DMS53 treated with DMSO at 0.1 percent for 48 hours (cell line): ENCODE measurements around the gene MTHFD1L.

Experiments used
- DNase-seq: peaks from one replicate; lab custom pipeline; 2025; ENCODE audit not compliant: unreplicated experiment; lab: John Stamatoyannopoulos, UW

Gene MTHFD1L

DNA sequence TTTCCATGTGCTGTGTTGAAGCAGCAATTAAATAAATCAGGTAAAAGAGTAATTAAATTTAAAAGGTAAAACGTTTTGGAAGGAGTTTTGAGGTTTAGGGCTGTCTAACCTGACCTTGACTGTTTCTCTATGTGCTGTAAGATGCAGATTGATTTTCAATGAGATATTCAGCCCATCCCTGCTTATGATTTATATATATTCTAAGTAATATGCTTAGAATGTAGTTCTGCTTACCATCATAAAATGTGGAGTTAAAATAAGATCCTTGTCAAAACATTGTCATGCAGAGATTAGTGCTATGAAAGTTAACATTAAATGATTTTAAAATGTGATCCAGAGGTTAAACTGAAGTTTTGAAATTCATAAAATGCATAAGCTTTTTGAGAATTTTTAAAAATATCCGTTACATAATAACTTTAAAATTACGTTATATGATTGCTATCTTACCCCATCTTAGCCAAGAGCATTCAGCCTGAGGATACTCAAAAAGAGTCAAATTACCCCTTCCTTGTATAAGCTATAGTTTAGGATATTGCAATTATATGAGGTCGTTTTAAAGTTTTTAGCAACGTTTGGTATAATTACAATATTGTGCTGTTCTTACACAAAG lies 122.5 kb downstream of the MTHFD1L start:
- DNase-seq, result no peak

DNA sequence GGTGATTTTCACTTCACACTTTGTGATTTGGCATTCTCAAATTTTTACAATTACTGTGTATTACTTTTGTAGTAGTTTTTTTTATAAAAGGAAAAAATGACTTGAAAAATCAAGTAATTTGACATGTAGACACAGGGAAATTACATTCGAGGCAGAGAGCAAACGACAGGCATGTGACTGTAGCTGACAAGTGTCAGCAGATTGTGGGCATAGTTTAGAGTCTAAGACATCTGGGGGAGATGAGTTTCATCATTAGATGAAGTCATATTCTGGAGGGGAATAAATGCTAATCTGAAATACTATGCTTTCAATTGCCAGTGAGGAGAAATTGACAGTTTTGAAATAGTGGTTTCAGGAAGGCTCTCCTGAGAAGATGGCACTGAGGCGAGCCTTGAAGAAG lies 126.0 kb downstream of the MTHFD1L start:
- no peak for DNase-seq

DNA sequence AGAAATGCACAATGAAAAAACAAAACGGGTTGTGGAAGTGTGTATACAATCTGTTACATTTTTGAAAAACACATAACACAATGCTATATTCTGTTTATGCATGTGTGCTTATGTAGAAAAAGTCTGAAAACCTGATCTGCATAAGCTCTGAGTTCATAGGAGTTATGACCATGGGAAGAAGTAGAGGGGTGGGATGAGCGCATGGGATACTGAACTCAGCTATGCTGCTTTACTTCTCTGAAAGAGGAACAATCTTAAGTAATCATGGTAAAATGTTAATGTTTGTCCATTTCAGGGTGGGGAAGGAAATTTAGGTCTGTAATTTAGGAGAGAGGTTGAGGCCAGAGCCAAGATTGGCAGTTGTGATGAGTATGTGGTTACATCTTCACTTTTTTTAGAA lies 126.8 kb downstream of the MTHFD1L start:
- no peak for DNase-seq

DNA sequence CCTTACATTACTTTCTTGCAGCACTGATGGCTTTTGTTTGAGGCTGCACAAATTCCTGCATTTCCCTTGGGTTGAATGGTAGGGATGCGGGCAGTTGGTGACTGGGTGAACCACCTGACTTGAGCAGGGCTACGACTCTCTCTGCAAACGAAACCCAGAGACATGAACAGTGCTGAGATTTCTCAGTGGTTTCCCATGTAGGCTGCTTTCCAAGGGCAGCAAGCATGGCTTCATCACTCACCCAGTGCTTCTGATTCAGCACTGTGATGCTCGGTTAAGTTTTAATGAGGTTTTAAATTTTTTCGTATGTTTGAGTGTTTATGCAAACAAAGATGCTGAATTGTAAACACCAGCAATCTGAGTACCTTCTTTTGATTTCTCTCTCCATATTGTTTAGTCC lies 127.2 kb downstream of the MTHFD1L start:
- DNase-seq, result no peak

DNA sequence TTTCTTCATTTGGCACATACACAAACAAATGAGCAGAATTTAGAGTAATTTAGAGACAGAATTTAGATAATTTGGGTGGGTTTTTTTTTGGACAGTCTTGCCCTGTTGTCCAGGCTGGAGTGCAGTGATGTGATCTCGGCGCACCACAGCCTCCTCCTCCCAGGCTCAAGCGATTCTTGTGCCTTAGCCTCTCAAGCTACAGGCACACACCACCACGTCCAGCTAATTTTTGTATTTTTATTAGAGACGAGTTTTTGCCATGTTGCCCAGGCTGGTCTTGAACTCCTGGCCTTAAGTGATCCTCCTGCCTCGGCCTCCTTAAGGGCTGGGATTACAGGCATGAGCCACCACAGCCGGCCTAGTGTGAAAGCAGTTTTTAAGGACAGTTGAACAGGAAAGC lies 127.8 kb downstream of the MTHFD1L start:
- no peak for DNase-seq

- no peak for DNase-seq
Observed at GRCh38 chr6:150994026-150994425, 128.5 kb downstream of the MTHFD1L start.

GRCh38 chr6:150996968-150997367 lies 131.5 kb downstream of the MTHFD1L start:
- DNase-seq, result no peak

- no peak for DNase-seq
Observed at GRCh38 chr6:150999107-150999506, 133.6 kb downstream of the MTHFD1L start.

DNA sequence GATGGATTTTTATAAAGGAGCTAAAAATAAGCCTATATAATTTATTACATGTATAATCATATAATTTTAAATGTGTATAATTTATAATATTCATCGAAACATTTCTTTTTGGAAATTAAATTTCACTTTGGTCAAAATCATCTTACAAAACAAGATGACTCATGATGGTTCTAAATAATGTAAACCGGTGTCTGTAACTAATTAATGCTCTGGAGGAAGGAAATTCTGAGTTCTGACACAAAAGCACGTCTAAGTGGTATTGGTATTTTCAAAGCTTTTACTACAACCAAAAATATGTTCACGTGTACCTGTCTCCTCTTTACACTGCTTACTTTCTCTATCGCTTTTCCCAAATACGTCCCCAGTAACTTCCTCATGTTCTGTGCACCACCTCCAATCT lies 134.1 kb downstream of the MTHFD1L start:
- no peak for DNase-seq

DNA sequence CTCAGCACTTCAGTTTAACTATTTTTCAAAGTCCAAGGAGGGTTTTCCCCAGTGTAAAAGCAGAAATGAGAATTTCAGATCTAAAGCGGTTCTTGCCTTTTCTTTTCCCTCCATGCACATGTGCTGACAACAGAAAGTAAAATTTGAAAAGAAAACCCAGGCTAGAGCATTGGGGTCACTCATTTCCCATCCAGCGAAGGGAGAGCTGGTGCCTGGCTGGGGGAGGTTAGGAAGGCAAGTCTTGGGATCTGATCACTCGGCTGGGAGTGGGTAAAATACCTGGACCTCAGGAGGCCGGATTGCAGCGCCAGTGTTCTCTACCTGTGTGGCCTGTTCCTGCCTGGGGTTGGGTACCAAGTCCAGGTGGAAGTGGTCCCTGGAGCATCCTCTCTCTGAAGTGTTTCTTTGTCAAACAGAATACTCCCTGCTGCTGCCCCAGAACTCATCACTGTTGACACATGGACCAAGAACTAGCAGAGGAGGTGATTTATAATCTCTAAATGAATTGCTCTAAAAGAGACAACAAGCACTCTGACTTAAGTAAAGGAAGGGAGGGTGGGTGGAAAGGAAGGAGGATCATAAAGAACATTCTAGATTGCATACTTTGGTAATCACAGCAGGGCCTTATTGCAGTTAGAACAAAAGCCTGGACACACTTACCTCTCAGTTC lies 136.0 kb downstream of the MTHFD1L start:
- no peak for DNase-seq

- DNase-seq, result no peak
Observed at GRCh38 chr6:151002057-151002450, 136.6 kb downstream of the MTHFD1L start.

- no peak for DNase-seq
Observed at GRCh38 chr6:151002491-151002935, 137.0 kb downstream of the MTHFD1L start.

DNA sequence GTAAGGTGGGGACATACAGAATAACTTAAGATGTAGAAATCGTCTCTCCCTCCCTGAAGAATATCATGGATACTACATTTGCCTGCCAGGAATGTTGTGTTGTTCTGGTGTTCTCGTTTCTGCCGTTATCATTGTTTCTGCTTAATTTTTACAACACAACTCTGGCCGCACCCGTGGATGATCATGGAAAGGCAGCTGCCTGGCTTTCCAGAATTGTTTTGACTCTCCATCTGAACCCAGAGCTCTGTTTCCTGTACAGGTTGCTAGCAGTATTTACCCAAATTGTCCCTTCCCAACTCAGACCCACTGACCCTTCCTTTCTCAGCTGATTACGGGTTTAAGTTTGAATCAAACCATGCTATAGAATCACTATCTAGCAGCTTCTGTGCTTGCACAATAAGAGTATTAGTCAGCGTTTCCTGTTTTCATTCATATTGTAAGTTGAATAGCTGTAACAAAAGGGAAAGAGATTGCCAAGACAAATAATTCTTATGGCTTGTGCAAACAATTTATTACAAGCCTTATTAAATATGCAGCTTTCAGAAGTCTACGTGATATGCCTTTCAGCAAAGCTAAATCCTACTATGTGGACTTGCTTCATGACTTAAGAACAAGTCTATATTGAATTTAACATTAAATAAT lies 139.0 kb downstream of the MTHFD1L start:
- DNase-seq, result peak; percentile 83

GRCh38 chr6:151005164-151005563 lies 139.7 kb downstream of the MTHFD1L start:
- no peak for DNase-seq

- no peak for DNase-seq
Observed at GRCh38 chr6:151005896-151006632, 140.6 kb downstream of the MTHFD1L start.

DNA sequence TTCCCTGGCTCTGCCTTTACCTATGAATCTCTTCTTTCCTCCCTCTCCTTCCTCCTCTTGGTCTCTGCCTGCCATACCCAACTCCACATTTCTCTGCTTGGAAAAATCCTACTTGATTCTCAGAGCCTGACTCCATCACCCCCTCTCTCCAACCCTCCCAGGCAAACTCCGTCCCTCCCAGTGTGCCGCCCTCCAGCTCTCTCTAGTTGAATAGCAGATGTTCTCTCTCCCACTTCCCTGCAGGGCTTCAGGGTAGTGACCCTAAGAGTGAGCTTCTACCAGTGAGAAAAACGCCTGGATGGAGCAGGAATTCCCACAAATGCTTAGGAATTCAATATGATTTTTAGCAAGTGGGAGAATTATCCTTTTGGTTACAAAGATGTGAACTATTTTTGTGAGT lies 141.6 kb downstream of the MTHFD1L start:
- no peak for DNase-seq

GRCh38 chr6:151007922-151008321 lies 142.4 kb downstream of the MTHFD1L start:
- no peak for DNase-seq

DNA sequence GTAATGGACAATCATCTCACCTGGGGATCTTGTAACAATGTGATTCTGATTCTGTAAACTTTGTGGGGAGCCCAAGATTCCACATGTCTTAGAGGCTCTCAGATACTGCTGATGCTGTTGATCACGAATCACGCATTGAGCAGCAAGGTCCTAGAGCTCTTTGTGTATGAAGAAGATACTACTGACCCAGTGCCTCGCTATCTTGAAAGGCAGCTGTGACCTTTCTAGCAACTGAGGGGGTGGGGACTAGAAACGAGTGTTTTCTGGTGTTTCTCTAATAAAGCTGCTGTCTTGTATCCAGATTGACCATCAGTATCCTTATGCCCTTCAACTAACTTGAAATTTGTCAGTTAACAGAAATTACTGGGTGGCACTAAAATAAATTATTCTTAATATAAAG lies 142.9 kb downstream of the MTHFD1L start:
- DNase-seq, result no peak

DNA sequence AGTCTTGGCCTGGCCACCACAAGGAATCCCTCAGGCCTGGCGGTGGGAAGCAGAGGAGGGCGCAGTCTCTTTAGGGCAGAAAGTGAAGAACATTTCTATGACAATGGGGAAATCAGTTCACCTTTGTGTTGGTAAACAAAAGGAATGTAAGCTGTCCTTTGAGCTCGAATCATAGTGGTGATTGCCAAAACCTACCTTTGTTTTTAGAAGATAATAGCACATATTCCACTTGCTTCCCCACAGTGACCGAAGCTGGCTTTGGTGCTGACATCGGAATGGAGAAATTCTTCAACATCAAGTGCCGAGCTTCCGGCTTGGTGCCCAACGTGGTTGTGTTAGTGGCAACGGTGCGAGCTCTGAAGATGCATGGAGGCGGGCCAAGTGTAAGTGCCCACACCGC lies 144.1 kb downstream of the MTHFD1L start:
- DNase-seq, result no peak

DNA sequence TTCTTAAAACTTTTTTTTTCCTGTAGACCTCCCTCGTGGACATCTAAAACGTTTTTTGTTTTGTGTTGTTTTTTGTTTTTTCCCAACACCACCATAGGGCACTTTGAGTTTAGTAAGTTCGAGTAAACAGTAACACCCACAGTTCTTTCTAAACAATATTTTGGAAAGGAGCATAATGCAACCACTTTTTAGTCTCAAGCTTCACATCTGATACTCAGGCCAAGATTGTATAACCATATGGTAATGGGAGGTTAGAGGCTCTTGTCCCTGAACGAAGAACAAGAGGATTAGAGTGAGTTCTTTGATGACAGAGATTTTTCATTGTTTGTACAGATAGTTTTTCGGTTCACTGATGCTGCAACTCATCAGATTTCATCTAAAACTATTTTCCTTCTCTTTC lies 144.6 kb downstream of the MTHFD1L start:
- no peak for DNase-seq

DNA sequence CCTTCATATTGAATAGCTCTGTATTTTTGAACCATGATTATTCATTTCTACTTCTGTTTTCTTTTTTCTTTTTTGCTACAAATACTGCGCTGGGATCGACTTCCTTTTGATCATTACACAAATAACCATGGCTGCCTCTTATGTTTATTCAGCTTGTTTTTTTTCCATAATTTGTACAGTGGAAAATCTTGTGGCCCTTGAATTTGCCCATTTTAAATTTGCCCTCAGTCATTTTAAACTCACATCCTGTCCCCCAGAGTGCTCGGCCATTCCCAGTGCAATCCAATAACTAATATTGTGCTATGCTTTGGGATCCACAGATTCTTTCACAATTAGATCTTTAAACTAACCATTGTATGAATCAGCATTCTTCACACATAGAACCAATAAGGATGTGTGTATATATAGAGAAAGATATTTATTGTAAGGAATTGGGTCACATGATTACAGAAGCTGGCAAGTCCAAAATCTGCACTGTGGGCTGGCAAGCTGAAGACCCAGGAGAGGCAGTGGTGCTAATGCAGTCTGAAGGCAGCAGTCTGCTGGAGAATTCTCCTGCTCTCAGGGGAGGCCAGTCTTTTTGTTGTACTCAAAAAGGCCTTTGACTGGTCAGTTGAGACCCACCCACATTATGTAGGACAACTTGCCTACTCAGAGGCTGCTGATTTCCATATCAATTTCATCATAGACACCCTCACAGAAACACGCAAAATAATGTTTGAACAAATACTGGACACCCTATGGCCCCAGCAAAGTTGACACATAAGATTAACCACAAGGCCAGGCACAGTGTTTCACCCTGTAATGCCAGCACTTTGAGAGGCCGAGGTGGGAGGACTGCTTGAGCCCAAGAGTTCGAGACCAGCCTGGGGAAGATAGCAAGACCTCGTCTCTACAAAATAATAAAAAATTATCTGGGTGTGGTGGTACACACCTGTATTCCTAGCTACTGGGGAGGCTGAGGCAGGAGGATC lies 147.1 kb downstream of the MTHFD1L start:
- DNase-seq, result no peak
